Gastroesophageal sphincter (tissue), 4 donors: Measurements from ENCODE around the gene NELFB. TPM values are rescaled to one million over a fixed set of nuclear protein-coding genes. Genes with fewer than 3 reads are reported as not detected.

ENCODE experiments used
- ATAC-seq: fragments of 150-250 bp; one replicate; pipeline ENCODE4 v1.9.1; 2016; ENCODE audit warnings: mild to moderate bottlenecking, moderate library complexity
- H3K27ac ChIP-seq, 4 donors: fragments of 200-600 bp; sonication (generic) in 3 of 4; 1 replicate in 3 of 4; 2 replicates in 1 of 4; pipeline ENCODE4 v1.5.1; 2016 to 2019
- H3K27me3 ChIP-seq: fragments of 200-600 bp; sonication (generic); one replicate; pipeline ENCODE4 v1.5.1; 2019
- H3K36me3 ChIP-seq, 2 donors: fragments of 200-600 bp; sonication (generic); one replicate each; pipeline ENCODE4 v1.5.1; 2019; ENCODE audit warnings: control low read depth in 1 of 2
- H3K4me1 ChIP-seq, 3 donors: fragments of 200-600 bp; sonication (generic); 1 replicate in 2 of 3; 2 replicates in 1 of 3; pipeline ENCODE4 v1.5.1; 2016 to 2019; ENCODE audit warnings: control low read depth in 2 of 3
- H3K4me3 ChIP-seq, 2 donors: fragments of 200-600 bp; sonication (generic); one replicate each; pipeline ENCODE4 v1.5.1; 2019; ENCODE audit warnings: mild to moderate bottlenecking in 1 of 2, moderate library complexity in 1 of 2
- H3K9me3 ChIP-seq, 3 donors: fragments of 200-600 bp; sonication (generic); one replicate each; pipeline ENCODE4 v1.5.1; 2017 to 2019; ENCODE audit warnings: control low read depth in 2 of 3
- CTCF ChIP-seq, 4 experiments: fragments of 200-600 bp in 2 of 4; fragments of 450-650 bp in 2 of 4; sonication (generic) in 1 of 4; IDR thresholded peaks; one replicate each; pipeline ENCODE4 v1.5.1; 2017 to 2019; ENCODE audit warnings: antibody characterized with exemption in 4 of 4, mild to moderate bottlenecking in 2 of 4, moderate library complexity in 2 of 4
- EP300 ChIP-seq: sonication (generic); formaldehyde crosslinking; IDR thresholded peaks from one replicate; pipeline ENCODE4 v1.6.1; 2017; ENCODE audit warnings: antibody characterized with exemption, mild to moderate bottlenecking
- POLR2A ChIP-seq, 2 donors: fragments of 450-650 bp; IDR thresholded peaks; one replicate each; pipeline ENCODE4 v1.6.1; 2017; ENCODE audit warnings: antibody characterized with exemption in 2 of 2, mild to moderate bottlenecking in 2 of 2, moderate library complexity in 1 of 2
- POLR2AphosphoS5 ChIP-seq: sonication (generic); formaldehyde crosslinking; IDR thresholded peaks from one replicate; pipeline ENCODE4 v1.6.1; 2017; ENCODE audit warnings: antibody characterized with exemption
- WGBS, 2 donors: methylation state at CpG; one replicate each; pipeline ENCODE4 v1.1.5; 2018; ENCODE audit warnings: low coverage in 1 of 2; 5-methylcytosine and 5-hydroxymethylcytosine counted together
- total RNA-seq, 4 donors: library from RNA; depleted of rRNA; stranded (reverse); fragments of >200 nt; gene quantifications; one replicate each; pipeline ENCODE4 v1.1.0, GENCODE V29; 2016

NELFB gene
- total RNA-seq, 4 donors from 2014 or later = 36.9 to 58.8 (median 45.2) TPM

- Histone ChIP-seq H3K27me3 (peaks cover 24% of the 10 kb centered on the region), H3K4me3 (no peak overlapping the region), H3K9me3 (no peaks in the 10 kb centered on the region), H3K27ac (peak overlapping the region in 2 of 4 donors; percentile 4 to 21), H3K36me3 (peaks cover 0 to 8% of the 10 kb centered on the region in 2 donors), H3K4me1 (peaks cover 0 to 33% (median 11%) of the 10 kb centered on the region in 3 donors)
- ATAC-seq = no peak
- no CpG with 5 or more reads among the region's 24 CpGs for WGBS, 2 donors
- TF ChIP-seq EP300 (no peak), CTCF (IDR thresholded peaks at IDR 0.05) (no peak), POLR2AphosphoS5 (no peak)
Measured at GRCh38 chr9:137320555-137321384, 65.6 kb downstream of the NELFB start.

- ATAC-seq = no peak
- Histone ChIP-seq H3K27me3 (peaks cover 13% of the 10 kb centered on the region), H3K4me1 (peaks cover 0 to 22% (median 3%) of the 10 kb centered on the region in 3 donors), H3K27ac (no peak overlapping the region), H3K9me3 (no peaks in the 10 kb centered on the region), H3K4me3 (no peak overlapping the region), H3K36me3 (peaks cover 0 to 8% of the 10 kb centered on the region in 2 donors)
- WGBS, 2 donors = 84% methylated on average over 3 of the region's 22 CpGs; no CpG with 5 or more reads in 1 of the 2 donors
- no peak for TF ChIP-seq CTCF (IDR thresholded peaks at IDR 0.05)
- TF ChIP-seq EP300 = no peak
- TF ChIP-seq POLR2A (IDR thresholded peaks at IDR 0.05) = no peak
- TF ChIP-seq POLR2AphosphoS5 = no peak
Measured at GRCh38 chr9:137321726-137322361, 66.7 kb downstream of the NELFB start.

Other genes with a start within 250 kb of the NELFB start
- 10 to 100 TPM; 13.5 to 24.3 (median 19.3) TPM for gene ABCA2, start 227.1 kb upstream of the NELFB start, total RNA-seq
- under 1 TPM in 1 of 4 donors, not detected in 3; 0.20 TPM for gene FUT7, start 223.2 kb upstream of the NELFB start, total RNA-seq
- 10 to 100 TPM; 50.4 to 69.9 (median 59.5) TPM for gene NPDC1, start 209.2 kb upstream of the NELFB start, total RNA-seq
- 1 to 10 TPM in 1 of 4 donors, under 1 TPM in 1, not detected in 2; 0.58 to 1.6 TPM for gene ENTPD2, start 201.3 kb upstream of the NELFB start, total RNA-seq
- gene SAPCD2, start 184.8 kb upstream of the NELFB start, total RNA-seq = 1 to 10 TPM in 1 of 4 donors, under 1 TPM in 3; 0.13 to 1.3 (median 0.19) TPM
- gene UAP1L1, start 177.8 kb upstream of the NELFB start, total RNA-seq = 1 to 10 TPM; 4.2 to 7.3 (median 6.0) TPM
- gene MAN1B1, start 168.3 kb upstream of the NELFB start, total RNA-seq = 10 to 100 TPM; 26.1 to 30.2 (median 29.3) TPM
- gene DPP7, start 140.6 kb upstream of the NELFB start, total RNA-seq = 100 to 1,000 TPM in 3 of 4 donors, 10 to 100 TPM in 1; 74.5 to 124 (median 111) TPM
- gene GRIN1, start 116.2 kb upstream of the NELFB start, total RNA-seq = under 1 TPM in 2 of 4 donors, not detected in 2; 0.08 to 0.13 TPM
- 1 to 10 TPM in 1 of 4 donors, not detected in 3; 7.7 TPM for gene LRRC26, start 85.3 kb upstream of the NELFB start, total RNA-seq
- gene TMEM210, start 83.3 kb upstream of the NELFB start, total RNA-seq = not detected
- gene ANAPC2, start 66.8 kb upstream of the NELFB start, total RNA-seq = 10 to 100 TPM; 11.9 to 32.1 (median 23.7) TPM
- gene SSNA1, start 66.7 kb upstream of the NELFB start, total RNA-seq = 10 to 100 TPM; 56.8 to 99.0 (median 73.8) TPM
- gene TPRN, start 54.6 kb upstream of the NELFB start, total RNA-seq = 10 to 100 TPM in 1 of 4 donors, 1 to 10 TPM in 3; 3.6 to 11.6 (median 6.1) TPM
- 10 to 100 TPM; 21.9 to 36.1 (median 29.1) TPM for gene TMEM203, start 49.7 kb upstream of the NELFB start, total RNA-seq
- 1 to 10 TPM; 4.6 to 9.8 (median 7.6) TPM for gene NDOR1, start 49.6 kb upstream of the NELFB start, total RNA-seq
- gene RNF208, start 33.1 kb upstream of the NELFB start, total RNA-seq = 1 to 10 TPM in 3 of 4 donors, not detected in 1; 1.6 to 5.3 (median 3.1) TPM
- 1 to 10 TPM in 2 of 4 donors, not detected in 2; 1.1 to 5.8 TPM for gene CYSRT1, start 30.2 kb upstream of the NELFB start, total RNA-seq
- gene RNF224, start 27.8 kb upstream of the NELFB start, total RNA-seq = under 1 TPM in 1 of 4 donors, not detected in 3; 0.57 TPM
- gene SLC34A3, start 24.4 kb upstream of the NELFB start, total RNA-seq = not detected
- 100 to 1,000 TPM; 220 to 488 (median 265) TPM for gene TUBB4B, start 14.0 kb upstream of the NELFB start, total RNA-seq
- gene STPG3, start 4.0 kb upstream of the NELFB start, total RNA-seq = not detected
- gene TOR4A, start 22.4 kb downstream of the NELFB start, total RNA-seq = 1 to 10 TPM; 4.7 to 7.4 (median 6.9) TPM
- gene NRARP, start 46.9 kb downstream of the NELFB start, total RNA-seq = 10 to 100 TPM in 1 of 4 donors, 1 to 10 TPM in 3; 3.8 to 11.3 (median 4.3) TPM
- gene EXD3, start 167.8 kb downstream of the NELFB start, total RNA-seq = 10 to 100 TPM in 2 of 4 donors, 1 to 10 TPM in 2; 3.7 to 29.7 (median 10.9) TPM
- gene NOXA1, start 168.1 kb downstream of the NELFB start, total RNA-seq = 1 to 10 TPM; 1.1 to 4.2 (median 3.0) TPM
- under 1 TPM in 1 of 4 donors, not detected in 3; 0.57 TPM for gene ENTPD8, start 186.0 kb downstream of the NELFB start, total RNA-seq
- 10 to 100 TPM; 38.1 to 63.5 (median 49.1) TPM for gene NSMF, start 204.0 kb downstream of the NELFB start, total RNA-seq